Measurements from ENCODE around the gene CDA. TPM values are rescaled to one million over a fixed set of nuclear protein-coding genes. Genes with fewer than 3 reads are reported as not detected.

CDA gene
- total and polyA plus RNA-seq, 2 donors (not counting 3 experiments of a cell fraction or from before 2014, with no cell fraction given) = 0.35 to 1.9 TPM

DNA sequence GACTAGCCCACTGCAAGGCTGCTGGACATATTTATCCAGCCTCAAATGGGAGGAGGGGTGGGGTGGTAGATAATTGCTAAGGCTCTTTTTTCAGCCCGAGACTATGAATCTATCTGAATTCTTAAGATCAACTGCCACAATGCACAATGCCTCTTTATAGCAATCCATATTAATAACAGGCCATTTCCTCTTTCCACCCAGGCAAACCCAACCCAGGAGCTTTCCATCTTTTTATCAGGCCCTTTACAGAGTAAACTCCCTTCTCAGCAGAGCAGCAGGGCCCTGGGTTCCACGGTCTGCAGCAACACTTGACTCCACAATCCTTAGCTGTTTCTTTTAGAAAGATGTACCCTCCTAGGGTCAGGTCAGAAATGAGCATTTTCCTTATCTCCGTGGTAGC, 71.5 kb downstream of the CDA start:
- H3K9me3 ChIP-seq (replicated peaks; ENCODE audit: control insufficient read depth, insufficient read depth, low read length) = no peaks in the 10 kb centered on the region
- dilution Hi-C loops (cut with MboI; ENCODE audit: extremely low pct_ligation_motif_present, low sequenced_read_pairs) = no loop called here
- H3K79me2 ChIP-seq (ENCODE audit: control insufficient read depth, insufficient read depth, low read length) = peaks cover 40% of the 10 kb centered on the region
- POLR2A ChIA-PET = no interaction called here
- H3K4me2 ChIP-seq (ENCODE audit: insufficient read depth, low read length) = peak overlapping the region; percentile 97
- H3K4me3 ChIP-seq (replicated peaks in 1 of 3; ENCODE audit: insufficient read depth in 1 of 3, low read depth in 1 of 3, low read length in 3 of 3) = peak overlapping the region; percentile 64 to 93 (median 88)
- intact Hi-C loops (cut with micrococcal nuclease) = no loop called here
- peaks cover 20% of the 10 kb centered on the region for H3K4me1 ChIP-seq (ENCODE audit: control insufficient read depth, extremely low read depth, insufficient read depth, low read length)
- DNase-seq (ENCODE audit: low read depth, low spot score) (no peak), FAIRE-seq (no peak)
- CTCF ChIA-PET = interaction anchor here (0.6 to 2.1 kb wide), 4 partner anchors 10 to 849 kb away, joined by 3 to 9 read pairs (median 6); partner anchors contain the start of gene ALPL
- H3K27ac ChIP-seq (ENCODE audit: insufficient read depth, low read depth, low read length) = peak overlapping the region; percentile 48
- H3K9ac ChIP-seq (replicated peaks; ENCODE audit: extremely low read depth, insufficient read depth, low read length) = peak overlapping the region; percentile 83
- no peaks in the 10 kb centered on the region for H3K9me1 ChIP-seq (replicated peaks; ENCODE audit: control insufficient read depth, extremely low read depth, insufficient read depth, low read length)
- no peaks in the 10 kb centered on the region for H3K27me3 ChIP-seq (ENCODE audit: control insufficient read depth in 2 of 2, insufficient read depth in 2 of 2, low read length in 2 of 2)
- peaks cover 4 to 23% of the 10 kb centered on the region in 2 experiments for H3K36me3 ChIP-seq (ENCODE audit: control insufficient read depth in 2 of 2, extremely low read depth in 1 of 2, insufficient read depth in 2 of 2, low read length in 2 of 2)
- H2AFZ ChIP-seq (ENCODE audit: low read depth, low read length) = peak overlapping the region; percentile 82
- TF ChIP-seq MYC (IDR thresholded peaks at IDR 0.05; ENCODE audit: low read depth, low read length) (no peak), POLR2AphosphoS5 (IDR thresholded peaks at IDR 0.05; ENCODE audit: insufficient read depth, low read depth, low read length) (no peak), FOS (IDR thresholded peaks at IDR 0.05; ENCODE audit: borderline replicate concordance, insufficient read depth, low read length) (no peak), EZH2 (IDR thresholded peaks at IDR 0.05; ENCODE audit: borderline replicate concordance, low read depth, low read length, severe bottlenecking) (no peak), JUN (IDR thresholded peaks at IDR 0.05; ENCODE audit: borderline replicate concordance, insufficient read depth, insufficient read length, low read depth) (no peak), POLR2A (IDR thresholded peaks at IDR 0.05; ENCODE audit: low read depth, low read length) (no peak), GATA2 (IDR thresholded peaks at IDR 0.05; ENCODE audit: insufficient read depth, insufficient read length, low read depth, low read length) (no peak)
- TF ChIP-seq, protein P1, sequence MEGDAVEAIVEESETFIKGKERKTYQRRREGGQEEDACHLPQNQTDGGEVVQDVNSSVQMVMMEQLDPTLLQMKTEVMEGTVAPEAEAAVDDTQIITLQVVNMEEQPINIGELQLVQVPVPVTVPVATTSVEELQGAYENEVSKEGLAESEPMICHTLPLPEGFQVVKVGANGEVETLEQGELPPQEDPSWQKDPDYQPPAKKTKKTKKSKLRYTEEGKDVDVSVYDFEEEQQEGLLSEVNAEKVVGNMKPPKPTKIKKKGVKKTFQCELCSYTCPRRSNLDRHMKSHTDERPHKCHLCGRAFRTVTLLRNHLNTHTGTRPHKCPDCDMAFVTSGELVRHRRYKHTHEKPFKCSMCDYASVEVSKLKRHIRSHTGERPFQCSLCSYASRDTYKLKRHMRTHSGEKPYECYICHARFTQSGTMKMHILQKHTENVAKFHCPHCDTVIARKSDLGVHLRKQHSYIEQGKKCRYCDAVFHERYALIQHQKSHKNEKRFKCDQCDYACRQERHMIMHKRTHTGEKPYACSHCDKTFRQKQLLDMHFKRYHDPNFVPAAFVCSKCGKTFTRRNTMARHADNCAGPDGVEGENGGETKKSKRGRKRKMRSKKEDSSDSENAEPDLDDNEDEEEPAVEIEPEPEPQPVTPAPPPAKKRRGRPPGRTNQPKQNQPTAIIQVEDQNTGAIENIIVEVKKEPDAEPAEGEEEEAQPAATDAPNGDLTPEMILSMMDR (IDR thresholded peaks at IDR 0.05; ENCODE audit: extremely low read depth in 1 of 2, insufficient read depth in 1 of 2, low read depth in 1 of 2, low read length in 2 of 2) = no peak
- TF ChIP-seq, protein P2, sequence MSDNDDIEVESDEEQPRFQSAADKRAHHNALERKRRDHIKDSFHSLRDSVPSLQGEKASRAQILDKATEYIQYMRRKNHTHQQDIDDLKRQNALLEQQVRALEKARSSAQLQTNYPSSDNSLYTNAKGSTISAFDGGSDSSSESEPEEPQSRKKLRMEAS (IDR thresholded peaks at IDR 0.05; ENCODE audit: insufficient read depth, insufficient read length) = no peak
- no peaks in the 10 kb centered on the region for H4K20me1 ChIP-seq (replicated peaks; ENCODE audit: control insufficient read depth, extremely low read depth, insufficient read depth, low read length)
- BruUV-seq (replicated peaks) = no TSS peak
